ENCODE measurements around the gene ACE.

DNA sequence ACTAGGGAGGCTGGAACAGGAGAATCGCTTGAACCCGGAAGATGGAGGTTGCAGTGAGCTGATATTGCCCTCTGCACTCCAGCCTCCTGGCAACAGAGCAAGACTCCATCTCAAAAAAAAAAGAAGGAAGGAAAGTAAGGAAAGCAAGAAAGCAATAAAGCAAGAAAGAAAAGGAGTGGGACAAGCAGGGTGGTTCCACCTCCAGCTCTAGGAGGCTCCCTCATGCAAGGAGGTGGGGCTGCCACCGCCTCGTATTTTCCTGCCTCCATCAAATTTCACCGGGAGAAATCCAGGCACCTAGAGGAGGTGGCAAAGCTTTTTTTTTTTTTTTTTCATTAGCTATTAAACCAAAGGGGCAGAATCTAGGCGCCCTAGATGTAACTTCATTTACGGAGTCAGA lies 31.8 kb upstream of the ACE start:
- TF ChIP-seq, protein P1, sequence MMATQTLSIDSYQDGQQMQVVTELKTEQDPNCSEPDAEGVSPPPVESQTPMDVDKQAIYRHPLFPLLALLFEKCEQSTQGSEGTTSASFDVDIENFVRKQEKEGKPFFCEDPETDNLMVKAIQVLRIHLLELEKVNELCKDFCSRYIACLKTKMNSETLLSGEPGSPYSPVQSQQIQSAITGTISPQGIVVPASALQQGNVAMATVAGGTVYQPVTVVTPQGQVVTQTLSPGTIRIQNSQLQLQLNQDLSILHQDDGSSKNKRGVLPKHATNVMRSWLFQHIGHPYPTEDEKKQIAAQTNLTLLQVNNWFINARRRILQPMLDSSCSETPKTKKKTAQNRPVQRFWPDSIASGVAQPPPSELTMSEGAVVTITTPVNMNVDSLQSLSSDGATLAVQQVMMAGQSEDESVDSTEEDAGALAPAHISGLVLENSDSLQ (IDR thresholded peaks at IDR 0.05), result no peak
- no peak for TF ChIP-seq ELF4 (IDR thresholded peaks at IDR 0.05)
- no peak for TF ChIP-seq BHLHE40 (IDR thresholded peaks at IDR 0.05; ENCODE audit: borderline replicate concordance)
- TF ChIP-seq ZNF384 (IDR thresholded peaks at IDR 0.05), result no peak; the same call in 1 of the 2 replicates
- TF ChIP-seq SP1 (IDR thresholded peaks at IDR 0.05), result no peak
- no peak for TF ChIP-seq FOXK2 (IDR thresholded peaks at IDR 0.05)
- TF ChIP-seq TARDBP (IDR thresholded peaks at IDR 0.05), result no peak
- TF ChIP-seq FOXM1 (IDR thresholded peaks at IDR 0.05; ENCODE audit: borderline replicate concordance), result no peak
- TF ChIP-seq ARNT (IDR thresholded peaks at IDR 0.05), result no peak
- no peak for TF ChIP-seq L3MBTL2 (conservative IDR thresholded peaks at IDR 0.05)
- no peak for TF ChIP-seq FOXA1 (IDR thresholded peaks at IDR 0.05)
- no peak for TF ChIP-seq HDGF (IDR thresholded peaks at IDR 0.05; ENCODE audit: borderline replicate concordance)
- no peak for TF ChIP-seq LEF1 (IDR thresholded peaks at IDR 0.05; ENCODE audit: borderline replicate concordance)

Data from HEK293T (cell line).